Upper lobe of right lung (tissue), 1 donor: ENCODE results near the gene ETNK2. TPM values are rescaled to one million over a fixed set of nuclear protein-coding genes. Genes with fewer than 3 reads are reported as not detected.

Experiments used
- ATAC-seq: fragments of 200-7000 bp; cut with Tn5 transposase; one replicate; pipeline ENCODE4 v1.9.1; 2020; ENCODE audit warnings: mild to moderate bottlenecking, moderate library complexity
- DNase-seq: peaks from one replicate; pipeline ENCODE4 v3.0.0-alpha.2; 2020
- H3K27ac ChIP-seq: fragments of 200-600 bp; one replicate; pipeline ENCODE4 v1.8.0; 2022
- H3K27me3 ChIP-seq: fragments of 200-600 bp; one replicate; pipeline ENCODE4 v1.8.0; 2022; ENCODE audit warnings: mild to moderate bottlenecking
- H3K36me3 ChIP-seq: fragments of 200-600 bp; one replicate; pipeline ENCODE4 v1.8.0; 2022
- H3K4me1 ChIP-seq: fragments of 200-600 bp; one replicate; pipeline ENCODE4 v1.8.0; 2022
- H3K4me3 ChIP-seq: fragments of 200-600 bp; one replicate; pipeline ENCODE4 v1.8.0; 2022; ENCODE audit warnings: mild to moderate bottlenecking
- H3K9me3 ChIP-seq: fragments of 200-600 bp; one replicate; pipeline ENCODE4 v1.8.0; 2022
- CTCF ChIP-seq: fragments of 200-600 bp; IDR thresholded peaks from one replicate; pipeline ENCODE4 v1.8.0; 2022; ENCODE audit warnings: antibody characterized with exemption
- intact Hi-C: fragments of 100-400 bp; cut with DNase I; formaldehyde crosslinking; loops from one replicate; pipeline ENCODE4 v1.11.0; 2022
- total RNA-seq: library from RNA; stranded (reverse); fragmentation: NEBNext Ultra II Directional; extraction: Animal tissue kit (Norgen Biotek cat#: 25700); gene quantifications from one replicate; pipeline ENCODE4 v1.2.1, GENCODE V29; 2021
- donor health status: DM: no; HTN: yes; CAD: no; lungs with severe emphysema.

ETNK2 gene
- total RNA-seq, 1 donor from 2014 or later, result 3.6 TPM

DNA sequence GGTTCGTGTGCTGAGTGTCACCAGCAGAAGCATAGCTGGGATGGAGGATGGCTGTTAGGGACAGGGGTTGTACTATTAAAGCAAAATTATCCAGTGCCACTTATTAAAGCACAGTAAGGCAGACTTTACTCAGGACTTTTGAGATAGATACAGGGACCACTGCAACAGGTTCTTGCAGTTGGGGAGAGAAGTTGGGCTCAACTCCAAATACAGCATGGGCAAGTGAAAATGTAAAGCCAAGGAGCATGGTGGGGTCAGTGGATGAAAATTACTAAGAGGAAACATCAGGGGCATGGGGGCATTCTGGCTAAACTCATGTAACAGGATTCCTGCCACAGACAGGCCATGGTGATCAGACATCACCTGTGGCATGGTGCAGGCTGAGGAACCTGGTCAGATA, 29.3 kb upstream of the ETNK2 start:
- H3K27me3 ChIP-seq, result peaks cover 5% of the 10 kb centered on the region
- no peak for TF ChIP-seq CTCF
- ATAC-seq (no peak), DNase-seq (no peak)
- no peaks in the 10 kb centered on the region for H3K4me1 ChIP-seq
- H3K36me3 ChIP-seq, result no peaks in the 10 kb centered on the region
- intact Hi-C loops, result no loop called here
- H3K9me3 ChIP-seq, result no peaks in the 10 kb centered on the region
- no peak overlapping the region for H3K4me3 ChIP-seq
- H3K27ac ChIP-seq, result no peak overlapping the region

DNA sequence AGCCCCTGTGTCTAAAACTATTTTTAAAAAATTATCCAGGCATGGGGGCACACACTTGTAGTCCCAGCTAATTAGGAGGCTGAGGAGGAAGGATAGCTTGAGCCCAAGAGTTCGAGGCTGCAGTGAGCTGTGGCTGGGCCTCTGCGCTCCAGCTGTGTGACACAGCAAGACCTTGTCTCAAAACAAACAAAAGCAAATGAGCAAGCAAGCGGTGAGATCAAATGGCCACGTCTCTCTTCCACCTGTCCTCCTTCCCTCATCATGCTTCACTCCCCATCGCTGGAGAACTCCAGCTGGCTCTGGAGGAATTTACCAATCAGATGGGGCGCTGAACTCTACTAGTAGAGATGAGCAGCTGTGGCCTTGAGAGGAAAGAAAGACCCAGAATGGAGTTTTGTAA, 28.3 kb upstream of the ETNK2 start:
- TF ChIP-seq CTCF, result no peak
- no peak overlapping the region for H3K4me3 ChIP-seq
- H3K4me1 ChIP-seq, result no peaks in the 10 kb centered on the region
- no peaks in the 10 kb centered on the region for H3K36me3 ChIP-seq
- H3K9me3 ChIP-seq, result no peaks in the 10 kb centered on the region
- DNase-seq, result no peak
- ATAC-seq, result no peak
- intact Hi-C loops, result no loop called here
- H3K27ac ChIP-seq, result no peak overlapping the region
- H3K27me3 ChIP-seq, result no peaks in the 10 kb centered on the region

GRCh38 chr1:204178487-204179281, 26.8 kb upstream of the ETNK2 start:
- no peak for TF ChIP-seq CTCF
- Histone ChIP-seq H3K9me3 (no peaks in the 10 kb centered on the region), H3K27me3 (no peaks in the 10 kb centered on the region), H3K4me1 (no peaks in the 10 kb centered on the region), H3K27ac (no peak overlapping the region), H3K4me3 (no peak overlapping the region), H3K36me3 (no peaks in the 10 kb centered on the region)
- no peak for ATAC-seq
- DNase-seq, result no peak
- intact Hi-C loops, result no loop called here

- no peak for ATAC-seq
- no peak for TF ChIP-seq CTCF
- H3K9me3 ChIP-seq, result no peaks in the 10 kb centered on the region
- no peak overlapping the region for H3K27ac ChIP-seq
- intact Hi-C loops, result no loop called here
- DNase-seq, result no peak
- H3K36me3 ChIP-seq, result no peaks in the 10 kb centered on the region
- H3K4me1 ChIP-seq, result no peaks in the 10 kb centered on the region
- no peaks in the 10 kb centered on the region for H3K27me3 ChIP-seq
- H3K4me3 ChIP-seq, result no peak overlapping the region
These were observed 25.3 kb upstream of the ETNK2 start for GRCh38 chr1:204177133-204177532.

- H3K9me3 ChIP-seq, result no peaks in the 10 kb centered on the region
- DNase-seq (no peak), ATAC-seq (no peak)
- H3K36me3 ChIP-seq, result no peaks in the 10 kb centered on the region
- intact Hi-C loops, result no loop called here
- H3K27me3 ChIP-seq, result no peaks in the 10 kb centered on the region
- no peak overlapping the region for H3K27ac ChIP-seq
- H3K4me3 ChIP-seq, result no peak overlapping the region
- no peak for TF ChIP-seq CTCF
- no peaks in the 10 kb centered on the region for H3K4me1 ChIP-seq
These were observed 24.2 kb upstream of the ETNK2 start for GRCh38 chr1:204176049-204176448.
